ENCODE data around the gene SEL1L3.

- TF ChIP-seq POLR2A (IDR thresholded peaks at IDR 0.05): no peak
- TF ChIP-seq, protein P1, sequence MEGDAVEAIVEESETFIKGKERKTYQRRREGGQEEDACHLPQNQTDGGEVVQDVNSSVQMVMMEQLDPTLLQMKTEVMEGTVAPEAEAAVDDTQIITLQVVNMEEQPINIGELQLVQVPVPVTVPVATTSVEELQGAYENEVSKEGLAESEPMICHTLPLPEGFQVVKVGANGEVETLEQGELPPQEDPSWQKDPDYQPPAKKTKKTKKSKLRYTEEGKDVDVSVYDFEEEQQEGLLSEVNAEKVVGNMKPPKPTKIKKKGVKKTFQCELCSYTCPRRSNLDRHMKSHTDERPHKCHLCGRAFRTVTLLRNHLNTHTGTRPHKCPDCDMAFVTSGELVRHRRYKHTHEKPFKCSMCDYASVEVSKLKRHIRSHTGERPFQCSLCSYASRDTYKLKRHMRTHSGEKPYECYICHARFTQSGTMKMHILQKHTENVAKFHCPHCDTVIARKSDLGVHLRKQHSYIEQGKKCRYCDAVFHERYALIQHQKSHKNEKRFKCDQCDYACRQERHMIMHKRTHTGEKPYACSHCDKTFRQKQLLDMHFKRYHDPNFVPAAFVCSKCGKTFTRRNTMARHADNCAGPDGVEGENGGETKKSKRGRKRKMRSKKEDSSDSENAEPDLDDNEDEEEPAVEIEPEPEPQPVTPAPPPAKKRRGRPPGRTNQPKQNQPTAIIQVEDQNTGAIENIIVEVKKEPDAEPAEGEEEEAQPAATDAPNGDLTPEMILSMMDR (IDR thresholded peaks at IDR 0.05): no peak
These were observed 152.2 kb downstream of the SEL1L3 start for GRCh38 chr4:25710637-25711036.

Data from stomach (tissue), 4 donors.